Hepatocyte (in vitro differentiated cells): ENCODE data around the gene TMEM38A.

Experiments used
- CTCF ChIP-seq: fragments of 200-600 bp; sonication (generic); IDR thresholded peaks from 2 replicates; pipeline ENCODE4 v1.5.1; 2016; ENCODE audit warnings: antibody characterized with exemption, mild to moderate bottlenecking; ENCODE audit not compliant: poor library complexity
- EZH2 ChIP-seq: fragments of 200-600 bp; sonication (generic); IDR thresholded peaks from 2 replicates; pipeline ENCODE4 v1.6.1; 2016; ENCODE audit warnings: antibody characterized with exemption, mild to moderate bottlenecking, borderline replicate concordance
- EZH2phosphoT487 ChIP-seq: fragments of 200-600 bp; sonication (generic); IDR thresholded peaks from one replicate; pipeline ENCODE4 v1.6.1; 2018; ENCODE audit warnings: antibody characterized with exemption, mild to moderate bottlenecking, low read depth, moderate library complexity; ENCODE audit not compliant: unreplicated experiment, severe bottlenecking

GRCh38 chr19:16703677-16704076 lies 42.7 kb downstream of the TMEM38A start:
- no peak for TF ChIP-seq CTCF
- TF ChIP-seq EZH2phosphoT487, result no peak
- TF ChIP-seq EZH2, result no peak
